ENCODE measurements around the gene WDR70.
"Not testable (repeated sequence)": the region's sequence is repeated elsewhere in the genome, so short reads cannot be mapped to it uniquely, and the experiment has no call there.

WDR70 gene

DNA sequence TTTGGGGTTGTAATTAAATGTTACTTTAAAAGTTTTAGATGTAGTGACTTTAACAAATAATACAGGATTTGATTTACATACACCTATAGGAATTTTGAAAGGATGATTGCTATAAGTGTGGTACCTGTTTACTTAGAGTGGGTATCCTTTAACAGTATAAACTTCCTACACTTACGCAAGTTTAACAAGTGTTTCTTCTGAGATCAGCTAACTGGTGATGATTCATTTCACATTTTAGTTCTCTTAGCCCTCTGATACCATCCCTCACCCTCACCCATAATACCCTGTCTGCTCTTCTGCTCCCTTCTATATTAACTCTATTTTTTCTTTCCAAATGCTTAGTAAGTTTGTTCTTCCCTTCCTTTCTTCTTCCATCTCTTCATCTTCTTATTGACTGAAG lies 262.8 kb downstream of the WDR70 start:
- TF ChIP-seq, protein P1, sequence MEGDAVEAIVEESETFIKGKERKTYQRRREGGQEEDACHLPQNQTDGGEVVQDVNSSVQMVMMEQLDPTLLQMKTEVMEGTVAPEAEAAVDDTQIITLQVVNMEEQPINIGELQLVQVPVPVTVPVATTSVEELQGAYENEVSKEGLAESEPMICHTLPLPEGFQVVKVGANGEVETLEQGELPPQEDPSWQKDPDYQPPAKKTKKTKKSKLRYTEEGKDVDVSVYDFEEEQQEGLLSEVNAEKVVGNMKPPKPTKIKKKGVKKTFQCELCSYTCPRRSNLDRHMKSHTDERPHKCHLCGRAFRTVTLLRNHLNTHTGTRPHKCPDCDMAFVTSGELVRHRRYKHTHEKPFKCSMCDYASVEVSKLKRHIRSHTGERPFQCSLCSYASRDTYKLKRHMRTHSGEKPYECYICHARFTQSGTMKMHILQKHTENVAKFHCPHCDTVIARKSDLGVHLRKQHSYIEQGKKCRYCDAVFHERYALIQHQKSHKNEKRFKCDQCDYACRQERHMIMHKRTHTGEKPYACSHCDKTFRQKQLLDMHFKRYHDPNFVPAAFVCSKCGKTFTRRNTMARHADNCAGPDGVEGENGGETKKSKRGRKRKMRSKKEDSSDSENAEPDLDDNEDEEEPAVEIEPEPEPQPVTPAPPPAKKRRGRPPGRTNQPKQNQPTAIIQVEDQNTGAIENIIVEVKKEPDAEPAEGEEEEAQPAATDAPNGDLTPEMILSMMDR (conservative IDR thresholded peaks at IDR 0.05; ENCODE audit: low read depth, low read length): no peak
- no peak overlapping the region for H2AFZ ChIP-seq (ENCODE audit: low read depth)
- no peak overlapping the region for H3K4me2 ChIP-seq
- H3K4me1 ChIP-seq (ENCODE audit: low read depth, poor library complexity, severe bottlenecking): no peaks in the 10 kb centered on the region
- H3K4me3 ChIP-seq (IDR thresholded peaks at IDR 0.05; ENCODE audit: insufficient read depth, low read depth, low read length): no peak overlapping the region
- no peaks in the 10 kb centered on the region for H3K79me2 ChIP-seq (ENCODE audit: insufficient read depth, low read depth)
- H3K36me3 ChIP-seq (ENCODE audit: insufficient read depth): no peaks in the 10 kb centered on the region
- H3K9ac ChIP-seq: no peak overlapping the region
- H4K20me1 ChIP-seq (ENCODE audit: insufficient read depth): no peaks in the 10 kb centered on the region
- no peak overlapping the region for H3K27ac ChIP-seq
- no peaks in the 10 kb centered on the region for H3K27me3 ChIP-seq (ENCODE audit: insufficient read depth, low read depth)

- no peak overlapping the region for H3K9ac ChIP-seq
- no peaks in the 10 kb centered on the region for H3K79me2 ChIP-seq (ENCODE audit: insufficient read depth, low read depth)
- H3K4me3 ChIP-seq (IDR thresholded peaks at IDR 0.05; ENCODE audit: insufficient read depth, low read depth, low read length): no peak overlapping the region
- TF ChIP-seq, protein P1 (conservative IDR thresholded peaks at IDR 0.05; ENCODE audit: low read depth, low read length): no peak
- H3K4me1 ChIP-seq (ENCODE audit: low read depth, poor library complexity, severe bottlenecking): no peaks in the 10 kb centered on the region
- no peak overlapping the region for H3K27ac ChIP-seq
- no peaks in the 10 kb centered on the region for H3K27me3 ChIP-seq (ENCODE audit: insufficient read depth, low read depth)
- no peaks in the 10 kb centered on the region for H4K20me1 ChIP-seq (ENCODE audit: insufficient read depth)
- no peak overlapping the region for H2AFZ ChIP-seq (ENCODE audit: low read depth)
- no peak overlapping the region for H3K4me2 ChIP-seq
- no peaks in the 10 kb centered on the region for H3K36me3 ChIP-seq (ENCODE audit: insufficient read depth)
Observed at GRCh38 chr5:37645707-37646106, 266.6 kb downstream of the WDR70 start.

GRCh38 chr5:37654566-37654965 lies 275.4 kb downstream of the WDR70 start:
- not testable (repeated sequence) for H2AFZ ChIP-seq (ENCODE audit: low read depth); H4K20me1 ChIP-seq (ENCODE audit: insufficient read depth); H3K27me3 ChIP-seq (ENCODE audit: insufficient read depth, low read depth); H3K9ac ChIP-seq; H3K27ac ChIP-seq; H3K4me3 ChIP-seq (IDR thresholded peaks at IDR 0.05; ENCODE audit: insufficient read depth, low read depth, low read length); H3K4me2 ChIP-seq; H3K4me1 ChIP-seq (ENCODE audit: low read depth, poor library complexity, severe bottlenecking); H3K79me2 ChIP-seq (ENCODE audit: insufficient read depth, low read depth); H3K36me3 ChIP-seq (ENCODE audit: insufficient read depth)

DNA sequence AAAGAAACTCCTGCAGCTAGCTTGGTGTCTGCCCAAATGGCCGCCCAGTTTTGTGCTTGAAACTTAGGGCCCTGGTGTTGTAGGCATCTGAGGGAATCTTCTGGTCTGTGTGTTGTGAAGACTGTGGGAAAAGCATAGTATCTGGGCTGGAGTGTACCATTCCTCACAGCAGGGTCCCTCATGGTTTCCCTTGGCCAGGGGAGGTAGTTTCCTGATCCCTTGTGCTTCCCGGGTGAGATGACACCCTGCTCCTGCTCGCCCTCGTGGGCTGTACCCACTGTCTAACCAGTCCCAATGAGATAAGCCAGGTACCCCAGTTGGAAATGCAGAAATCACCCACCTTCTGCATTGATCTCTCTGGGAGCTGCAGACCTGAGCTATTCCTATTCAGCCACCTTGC lies 277.9 kb downstream of the WDR70 start:
- no peaks in the 10 kb centered on the region for H3K79me2 ChIP-seq (ENCODE audit: insufficient read depth, low read depth)
- no peak overlapping the region for H3K4me3 ChIP-seq (IDR thresholded peaks at IDR 0.05; ENCODE audit: insufficient read depth, low read depth, low read length)
- H2AFZ ChIP-seq (ENCODE audit: low read depth): no peak overlapping the region
- no peaks in the 10 kb centered on the region for H3K4me1 ChIP-seq (ENCODE audit: low read depth, poor library complexity, severe bottlenecking)
- no peaks in the 10 kb centered on the region for H3K36me3 ChIP-seq (ENCODE audit: insufficient read depth)
- no peaks in the 10 kb centered on the region for H3K27me3 ChIP-seq (ENCODE audit: insufficient read depth, low read depth)
- H3K27ac ChIP-seq: no peak overlapping the region
- no peak overlapping the region for H3K4me2 ChIP-seq
- TF ChIP-seq, protein P1 (conservative IDR thresholded peaks at IDR 0.05; ENCODE audit: low read depth, low read length): no peak
- H3K9ac ChIP-seq: no peak overlapping the region
- H4K20me1 ChIP-seq (ENCODE audit: insufficient read depth): no peaks in the 10 kb centered on the region

- Histone ChIP-seq H3K4me2 (no peak overlapping the region), H3K27me3 (ENCODE audit: insufficient read depth, low read depth) (no peaks in the 10 kb centered on the region), H3K79me2 (ENCODE audit: insufficient read depth, low read depth) (no peaks in the 10 kb centered on the region), H4K20me1 (ENCODE audit: insufficient read depth) (no peaks in the 10 kb centered on the region), H3K4me1 (ENCODE audit: low read depth, poor library complexity, severe bottlenecking) (no peaks in the 10 kb centered on the region), H3K27ac (no peak overlapping the region), H3K9ac (no peak overlapping the region), H3K36me3 (ENCODE audit: insufficient read depth) (no peaks in the 10 kb centered on the region), H2AFZ (ENCODE audit: low read depth) (no peak overlapping the region), H3K4me3 (IDR thresholded peaks at IDR 0.05; ENCODE audit: insufficient read depth, low read depth, low read length) (no peak overlapping the region)
- TF ChIP-seq, protein P1 (conservative IDR thresholded peaks at IDR 0.05; ENCODE audit: low read depth, low read length): no peak
Observed at GRCh38 chr5:37658440-37658839, 279.3 kb downstream of the WDR70 start.

All from KMS-11 (cell line).